ENCODE results near the gene OSBP2.
A peak's percentile ranks its signal among the peaks of the same experiment; 100 is the strongest.

OSBP2 gene

DNA sequence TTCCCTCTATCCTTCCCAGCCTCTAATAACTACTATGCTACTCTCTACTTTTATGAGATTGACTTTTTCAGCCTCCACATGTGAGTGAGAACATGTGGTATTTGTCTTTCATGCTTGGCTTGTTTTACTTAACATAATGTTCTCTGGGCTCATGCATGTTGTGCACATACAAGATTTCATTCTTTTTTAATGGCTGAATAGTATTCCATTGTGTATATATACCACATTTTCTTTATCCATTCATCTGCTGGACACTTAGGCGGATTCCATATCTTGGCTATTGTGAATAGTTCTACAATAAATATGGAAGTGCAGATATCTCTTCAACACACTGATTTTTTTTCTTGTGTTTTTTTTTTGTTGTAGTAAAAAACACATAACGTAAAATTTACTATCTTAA, 19.4 kb downstream of the OSBP2 start:
- TF ChIP-seq, protein P1, sequence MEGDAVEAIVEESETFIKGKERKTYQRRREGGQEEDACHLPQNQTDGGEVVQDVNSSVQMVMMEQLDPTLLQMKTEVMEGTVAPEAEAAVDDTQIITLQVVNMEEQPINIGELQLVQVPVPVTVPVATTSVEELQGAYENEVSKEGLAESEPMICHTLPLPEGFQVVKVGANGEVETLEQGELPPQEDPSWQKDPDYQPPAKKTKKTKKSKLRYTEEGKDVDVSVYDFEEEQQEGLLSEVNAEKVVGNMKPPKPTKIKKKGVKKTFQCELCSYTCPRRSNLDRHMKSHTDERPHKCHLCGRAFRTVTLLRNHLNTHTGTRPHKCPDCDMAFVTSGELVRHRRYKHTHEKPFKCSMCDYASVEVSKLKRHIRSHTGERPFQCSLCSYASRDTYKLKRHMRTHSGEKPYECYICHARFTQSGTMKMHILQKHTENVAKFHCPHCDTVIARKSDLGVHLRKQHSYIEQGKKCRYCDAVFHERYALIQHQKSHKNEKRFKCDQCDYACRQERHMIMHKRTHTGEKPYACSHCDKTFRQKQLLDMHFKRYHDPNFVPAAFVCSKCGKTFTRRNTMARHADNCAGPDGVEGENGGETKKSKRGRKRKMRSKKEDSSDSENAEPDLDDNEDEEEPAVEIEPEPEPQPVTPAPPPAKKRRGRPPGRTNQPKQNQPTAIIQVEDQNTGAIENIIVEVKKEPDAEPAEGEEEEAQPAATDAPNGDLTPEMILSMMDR (IDR thresholded peaks at IDR 0.05; ENCODE audit: low read depth, low read length), result no peak
- DNase-seq (ENCODE audit: low read depth, low spot score), result no peak
- H3K4me3 ChIP-seq (ENCODE audit: low read depth, low read length), result no peak overlapping the region
- in situ Hi-C loops (cut with HindIII; ENCODE audit: low sequenced_read_pairs), result no loop called here

DNA sequence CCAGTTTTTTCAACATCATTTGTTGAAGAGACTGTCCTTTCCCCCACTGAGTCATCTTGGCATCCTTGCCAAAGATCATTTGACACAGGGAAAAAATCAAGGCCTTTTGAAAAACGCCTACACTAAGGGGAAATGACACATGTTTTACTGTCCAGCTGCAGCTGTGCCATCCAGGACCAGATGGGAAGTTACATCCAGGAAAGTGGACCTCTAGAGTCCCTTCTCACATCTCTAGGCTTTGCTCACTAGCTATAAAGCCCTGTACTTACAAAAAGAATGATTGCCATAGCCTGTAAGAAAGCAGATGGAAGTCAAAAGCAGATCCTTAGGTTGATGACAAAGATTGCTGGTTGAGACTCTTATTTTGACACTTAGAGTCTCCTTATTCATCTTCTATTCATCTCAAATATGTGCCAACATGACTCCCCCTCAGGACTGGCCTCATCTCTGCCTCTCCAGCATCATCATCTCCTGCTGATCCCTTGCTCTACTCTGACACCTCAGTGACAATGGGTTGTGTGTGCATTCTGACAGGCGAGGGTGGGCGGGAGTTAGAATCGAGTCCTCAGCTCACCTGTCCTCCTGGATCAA, 22.8 kb downstream of the OSBP2 start:
- no peak overlapping the region for H3K4me3 ChIP-seq (ENCODE audit: low read depth, low read length)
- DNase-seq (ENCODE audit: low read depth, low spot score), result peak; percentile 77
- in situ Hi-C loops (cut with HindIII; ENCODE audit: low sequenced_read_pairs), result no loop called here
- TF ChIP-seq, protein P1 (IDR thresholded peaks at IDR 0.05; ENCODE audit: low read depth, low read length), result no peak

DNA sequence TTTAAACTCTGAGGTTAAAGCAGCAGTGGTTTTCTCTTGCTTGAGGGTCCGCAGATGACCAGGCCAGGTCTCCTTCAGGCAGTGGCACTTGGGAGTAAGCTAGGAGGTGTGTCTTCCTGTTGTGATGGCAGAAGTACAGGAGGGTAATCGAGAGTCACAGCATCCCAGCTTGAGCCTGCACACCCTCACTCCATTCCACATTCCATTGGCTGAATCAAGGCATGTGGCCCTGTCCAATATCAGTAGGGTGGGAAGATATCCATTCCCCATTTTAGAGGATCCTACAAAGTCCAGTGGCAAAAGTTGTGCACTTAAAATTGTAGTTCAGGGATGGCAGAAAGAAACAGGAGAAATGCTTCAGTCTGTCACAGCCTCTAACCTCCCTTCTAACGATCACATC, 23.3 kb downstream of the OSBP2 start:
- no peak overlapping the region for H3K4me3 ChIP-seq (ENCODE audit: low read depth, low read length)
- DNase-seq (ENCODE audit: low read depth, low spot score), result no peak
- TF ChIP-seq, protein P1 (IDR thresholded peaks at IDR 0.05; ENCODE audit: low read depth, low read length), result no peak
- in situ Hi-C loops (cut with HindIII; ENCODE audit: low sequenced_read_pairs), result no loop called here

DNA sequence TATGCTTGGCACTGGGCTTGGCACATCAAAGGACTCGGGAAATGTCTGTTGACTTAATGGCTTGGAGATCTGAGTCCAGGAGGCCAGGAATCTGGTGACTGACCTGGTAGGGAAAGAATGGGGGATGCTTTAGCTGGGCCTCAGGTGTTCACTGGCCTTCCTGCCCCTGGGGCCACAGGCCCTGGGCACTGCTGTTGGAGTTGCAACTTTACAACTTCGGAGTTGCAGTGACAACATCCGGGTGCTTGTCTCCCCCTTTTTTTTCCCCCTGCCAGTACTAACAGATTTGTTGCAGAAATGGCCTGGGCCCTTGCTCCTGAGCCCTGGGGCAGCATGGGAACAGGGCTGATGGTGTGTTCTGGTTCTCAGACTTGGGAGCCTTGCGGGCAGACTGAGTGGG, 23.8 kb downstream of the OSBP2 start:
- in situ Hi-C loops (cut with HindIII; ENCODE audit: low sequenced_read_pairs), result no loop called here
- DNase-seq (ENCODE audit: low read depth, low spot score), result no peak
- TF ChIP-seq, protein P1 (IDR thresholded peaks at IDR 0.05; ENCODE audit: low read depth, low read length), result no peak
- no peak overlapping the region for H3K4me3 ChIP-seq (ENCODE audit: low read depth, low read length)

DNA sequence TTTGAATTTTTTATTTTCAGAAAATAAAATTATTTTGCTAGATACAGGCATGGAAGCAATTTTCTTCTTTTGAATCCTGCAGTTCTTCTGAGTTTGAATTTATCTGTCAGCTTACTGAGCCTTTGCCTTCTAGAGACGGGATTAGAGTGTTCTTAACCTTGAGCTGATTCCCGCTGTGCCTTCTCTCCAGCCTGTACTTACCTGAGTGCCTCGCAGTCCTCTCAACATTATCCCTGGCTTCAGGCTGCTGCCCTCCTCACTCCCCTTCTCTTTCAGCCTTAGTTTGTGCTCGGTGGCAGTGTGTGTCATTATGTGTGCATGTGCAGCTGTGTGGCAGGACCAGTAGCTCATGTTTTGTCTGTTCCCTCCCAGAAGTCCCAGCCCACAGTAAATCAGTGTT, 24.3 kb downstream of the OSBP2 start:
- in situ Hi-C loops (cut with HindIII; ENCODE audit: low sequenced_read_pairs), result no loop called here
- no peak overlapping the region for H3K4me3 ChIP-seq (ENCODE audit: low read depth, low read length)
- TF ChIP-seq, protein P1 (IDR thresholded peaks at IDR 0.05; ENCODE audit: low read depth, low read length), result no peak
- DNase-seq (ENCODE audit: low read depth, low spot score), result no peak

DNA sequence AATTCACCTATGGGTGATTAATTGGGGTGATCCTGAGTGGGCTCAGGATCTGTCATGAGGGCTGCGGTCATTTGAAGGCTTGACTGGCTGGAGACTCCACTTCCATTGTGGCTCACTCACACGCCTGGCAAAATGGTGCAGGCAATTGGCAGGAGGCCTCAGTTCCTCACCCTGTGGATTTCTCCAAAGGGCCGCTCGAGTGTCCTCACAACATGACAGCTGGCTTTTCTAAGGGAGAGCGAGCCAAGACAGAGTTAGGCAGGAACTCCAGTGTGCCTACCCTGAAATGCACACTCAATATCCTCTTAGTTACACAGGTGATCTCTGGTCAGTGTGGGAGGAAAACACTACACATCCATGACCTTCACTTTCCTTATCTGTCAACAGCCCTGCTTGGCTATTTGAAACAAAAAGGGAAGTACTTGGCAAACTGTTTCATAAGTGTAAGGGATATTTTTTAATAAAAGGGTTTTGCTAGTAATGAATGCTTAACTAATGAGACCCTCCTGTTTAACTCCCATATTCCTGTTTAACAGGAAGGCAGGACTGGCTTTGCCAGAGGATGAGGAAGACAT, 25.7 kb downstream of the OSBP2 start:
- H3K4me3 ChIP-seq (ENCODE audit: low read depth, low read length), result no peak overlapping the region
- DNase-seq (ENCODE audit: low read depth, low spot score), result no peak
- TF ChIP-seq, protein P1 (IDR thresholded peaks at IDR 0.05; ENCODE audit: low read depth, low read length), result no peak
- in situ Hi-C loops (cut with HindIII; ENCODE audit: low sequenced_read_pairs), result no loop called here
